HEK293T (cell line): ENCODE data around the gene GTF2IRD1.

Source experiments
- ARNT ChIP-seq: fragments of 450-650 bp; IDR thresholded peaks from 2 replicates; pipeline ENCODE4 v1.6.1; 2017; ENCODE audit warnings: mild to moderate bottlenecking
- BHLHE40 ChIP-seq: fragments of 450-650 bp; IDR thresholded peaks from 2 replicates; pipeline ENCODE4 v1.6.1; 2016; ENCODE audit warnings: mild to moderate bottlenecking, moderate library complexity, borderline replicate concordance
- FOXA1 ChIP-seq: fragments of 450-650 bp; IDR thresholded peaks from 2 replicates; pipeline ENCODE4 v1.6.1; 2016; ENCODE audit warnings: mild to moderate bottlenecking
- FOXK2 ChIP-seq: fragments of 450-650 bp; IDR thresholded peaks from 2 replicates; pipeline ENCODE4 v1.6.1; 2016; ENCODE audit warnings: mild to moderate bottlenecking
- FOXM1 ChIP-seq: fragments of 450-650 bp; IDR thresholded peaks from 2 replicates; pipeline ENCODE4 v1.6.1; 2017; ENCODE audit warnings: mild to moderate bottlenecking, borderline replicate concordance
- HDGF ChIP-seq: fragments of 450-650 bp; IDR thresholded peaks from 2 replicates; pipeline ENCODE4 v1.6.1; 2017; ENCODE audit warnings: antibody characterized with exemption, borderline replicate concordance
- LEF1 ChIP-seq: fragments of 450-650 bp; IDR thresholded peaks from 2 replicates; pipeline ENCODE4 v1.6.1; 2017; ENCODE audit warnings: mild to moderate bottlenecking, borderline replicate concordance
- PKNOX1 ChIP-seq: fragments of 450-650 bp; IDR thresholded peaks from 2 replicates; pipeline ENCODE4 v1.6.1; 2016
- SP1 ChIP-seq: fragments of 450-650 bp; IDR thresholded peaks from 2 replicates; pipeline ENCODE4 v1.6.1; 2017
- SUZ12 ChIP-seq: fragments of 450-650 bp; IDR thresholded peaks from 2 replicates; pipeline ENCODE4 v1.6.1; 2016; ENCODE audit warnings: mild to moderate bottlenecking

- TF ChIP-seq HDGF (no peak), ARNT (no peak), LEF1 (no peak), FOXA1 (no peak), SUZ12 (no peak), BHLHE40 (no peak), FOXK2 (no peak), FOXM1 (no peak), SP1 (no peak), PKNOX1 (no peak)
Observed at GRCh38 chr7:74627661-74628411, 174.1 kb downstream of the GTF2IRD1 start.
